Panc1 (cell line): Measurements from ENCODE around the gene TOX3. TPM values are rescaled to one million over a fixed set of nuclear protein-coding genes. Genes with fewer than 3 reads are reported as not detected.

Experiments
- ATAC-seq: fragments of 200-7000 bp; cut with Tn5 transposase; 2 replicates; pipeline ENCODE4 v1.9.1; 2020; ENCODE audit warnings: mild to moderate bottlenecking, moderate library complexity
- BruUV-seq: library from RNA; stranded (reverse); fragments of 400-500 nt; replicated peaks from 2 replicates; lab custom pipeline; 2021; lab: Mats Ljungman, UMichigan
- CTCF ChIA-PET: fragments of 300-600 bp; sonication (Branson Sonifier 250); formaldehyde crosslinking; loops from one replicate; lab custom pipeline; 2022; ENCODE audit warnings: antibody characterized with exemption; lab: Charles Lee
- POLR2A ChIA-PET: fragments of 300-600 bp; sonication (Branson Sonifier 250); formaldehyde crosslinking; loops from one replicate; lab custom pipeline; 2022; ENCODE audit warnings: antibody characterized with exemption; lab: Charles Lee
- DNase-seq: peaks from one replicate; pipeline ENCODE4 v3.0.0-alpha.2; 2010; ENCODE audit warnings: low read depth, low spot score
- H3K27ac ChIP-seq: 2 replicates; pipeline ENCODE4 v1.5.1; 2011; ENCODE audit warnings: mild to moderate bottlenecking, low read length, inconsistent platforms
- H3K27me3 ChIP-seq: fragments of 200-500 bp; sonication (Bioruptor generic); 2 replicates; pipeline ENCODE4 v1.6.0; 2014; ENCODE audit warnings: low read length, inconsistent platforms; ENCODE audit not compliant: control insufficient read depth, insufficient read depth
- H3K36me3 ChIP-seq: fragments of 200-500 bp; sonication (Bioruptor generic); 2 replicates; pipeline ENCODE4 v1.5.1; 2014; ENCODE audit warnings: inconsistent platforms, mild to moderate bottlenecking, low read length, moderate library complexity; ENCODE audit not compliant: control insufficient read depth, insufficient read depth
- H3K4me1 ChIP-seq: 2 replicates; pipeline ENCODE4 v1.5.1; 2011; ENCODE audit warnings: inconsistent platforms, mild to moderate bottlenecking, low read length, moderate library complexity; ENCODE audit not compliant: control insufficient read depth, insufficient read depth
- H3K4me3 ChIP-seq, 2 experiments: 2 replicates each; pipeline ENCODE4 v1.5.1; 2011 to 2012; ENCODE audit warnings: low read depth in 2 of 2, low read length in 2 of 2, mild to moderate bottlenecking in 2 of 2, inconsistent platforms in 1 of 2, moderate library complexity in 1 of 2
- H3K9me3 ChIP-seq: fragments of 200-500 bp; sonication (Bioruptor generic); 2 replicates; pipeline ENCODE4 v1.5.1; 2014; ENCODE audit warnings: low read depth, mild to moderate bottlenecking, inconsistent platforms, low read length, moderate library complexity; ENCODE audit not compliant: control insufficient read depth, insufficient read depth
- POLR2AphosphoS5 ChIP-seq: IDR thresholded peaks from 2 replicates; pipeline ENCODE4 v1.6.1; 2012; ENCODE audit warnings: mild to moderate bottlenecking, low read depth, low read length, moderate library complexity
- SIN3A ChIP-seq: IDR thresholded peaks from 2 replicates; pipeline ENCODE4 v1.6.1; 2012; ENCODE audit warnings: low read depth, mild to moderate bottlenecking, low read length, moderate library complexity, borderline replicate concordance; ENCODE audit not compliant: insufficient read depth
- TCF7L2 ChIP-seq: IDR thresholded peaks from 2 replicates; pipeline ENCODE4 v1.6.1; 2011; ENCODE audit warnings: mild to moderate bottlenecking, low read depth, low read length, inconsistent platforms
- in situ Hi-C: cut with HindIII; loops from 2 replicates; pipeline ENCODE4 v1.10.0; 2016; ENCODE audit warnings: low sequenced_read_pairs, low pct_unique_long_range_greater_than_20kb
- intact Hi-C: fragments of 100-400 bp; cut with micrococcal nuclease; formaldehyde crosslinking; loops from one replicate; pipeline ENCODE4 v1.10.0; 2022; ENCODE audit not compliant: unreplicated experiment
- total RNA-seq: library from RNA; stranded (reverse); gene quantifications from one replicate; pipeline ENCODE4 v1.2.1, GENCODE V29; 2021; ENCODE audit not compliant: unreplicated experiment
- TF ChIP-seq, protein P1 (sequence below): fragments of 450-650 bp; IDR thresholded peaks from 2 replicates; pipeline ENCODE4 v1.5.1; 2017; ENCODE audit warnings: mild to moderate bottlenecking
- TF ChIP-seq, protein P2 (sequence below), 2 experiments: IDR thresholded peaks; 2 replicates each; pipeline ENCODE4 v1.6.1; 2011 to 2012; ENCODE audit warnings: low read depth in 2 of 2, control low read depth in 1 of 2, low read length in 1 of 2, mild to moderate bottlenecking in 1 of 2, moderate library complexity in 1 of 2; ENCODE audit not compliant: insufficient read depth in 1 of 2

Gene TOX3
- total RNA-seq, 1 experiment from 2014 or later = 3.4 TPM

DNA sequence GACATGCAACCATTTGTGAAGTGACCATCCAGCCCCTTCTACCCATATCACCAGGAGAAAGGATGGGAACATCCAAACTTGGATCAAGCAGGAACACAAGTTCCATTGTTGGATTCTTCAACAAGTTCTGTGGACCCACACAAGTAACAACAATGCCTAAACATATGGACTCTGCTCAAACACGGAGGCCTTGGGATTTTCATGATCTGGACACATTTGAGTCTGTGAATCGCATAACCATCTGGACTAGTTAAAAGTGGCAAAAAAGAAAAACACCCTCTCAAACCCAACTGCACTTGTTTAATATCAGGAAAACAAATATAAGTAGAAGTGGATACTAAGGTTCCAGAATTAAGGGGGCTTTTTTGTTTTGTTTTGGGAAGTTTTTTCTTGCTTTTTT is 70.8 kb downstream of the TOX3 start:
- Histone ChIP-seq H3K36me3 (no peaks in the 10 kb centered on the region), H3K4me1 (no peaks in the 10 kb centered on the region), H3K9me3 (no peaks in the 10 kb centered on the region), H3K4me3 (no peak overlapping the region), H3K27ac (no peak overlapping the region), H3K27me3 (no peaks in the 10 kb centered on the region)
- intact Hi-C loops (no loop called here), in situ Hi-C loops (no loop called here)
- BruUV-seq = no TSS peak
- ATAC-seq (no peak), DNase-seq (no peak)
- TF ChIP-seq POLR2AphosphoS5 (no peak), TCF7L2 (no peak), SIN3A (no peak)
- TF ChIP-seq, protein P1, sequence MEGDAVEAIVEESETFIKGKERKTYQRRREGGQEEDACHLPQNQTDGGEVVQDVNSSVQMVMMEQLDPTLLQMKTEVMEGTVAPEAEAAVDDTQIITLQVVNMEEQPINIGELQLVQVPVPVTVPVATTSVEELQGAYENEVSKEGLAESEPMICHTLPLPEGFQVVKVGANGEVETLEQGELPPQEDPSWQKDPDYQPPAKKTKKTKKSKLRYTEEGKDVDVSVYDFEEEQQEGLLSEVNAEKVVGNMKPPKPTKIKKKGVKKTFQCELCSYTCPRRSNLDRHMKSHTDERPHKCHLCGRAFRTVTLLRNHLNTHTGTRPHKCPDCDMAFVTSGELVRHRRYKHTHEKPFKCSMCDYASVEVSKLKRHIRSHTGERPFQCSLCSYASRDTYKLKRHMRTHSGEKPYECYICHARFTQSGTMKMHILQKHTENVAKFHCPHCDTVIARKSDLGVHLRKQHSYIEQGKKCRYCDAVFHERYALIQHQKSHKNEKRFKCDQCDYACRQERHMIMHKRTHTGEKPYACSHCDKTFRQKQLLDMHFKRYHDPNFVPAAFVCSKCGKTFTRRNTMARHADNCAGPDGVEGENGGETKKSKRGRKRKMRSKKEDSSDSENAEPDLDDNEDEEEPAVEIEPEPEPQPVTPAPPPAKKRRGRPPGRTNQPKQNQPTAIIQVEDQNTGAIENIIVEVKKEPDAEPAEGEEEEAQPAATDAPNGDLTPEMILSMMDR = no peak
- TF ChIP-seq, protein P2, sequence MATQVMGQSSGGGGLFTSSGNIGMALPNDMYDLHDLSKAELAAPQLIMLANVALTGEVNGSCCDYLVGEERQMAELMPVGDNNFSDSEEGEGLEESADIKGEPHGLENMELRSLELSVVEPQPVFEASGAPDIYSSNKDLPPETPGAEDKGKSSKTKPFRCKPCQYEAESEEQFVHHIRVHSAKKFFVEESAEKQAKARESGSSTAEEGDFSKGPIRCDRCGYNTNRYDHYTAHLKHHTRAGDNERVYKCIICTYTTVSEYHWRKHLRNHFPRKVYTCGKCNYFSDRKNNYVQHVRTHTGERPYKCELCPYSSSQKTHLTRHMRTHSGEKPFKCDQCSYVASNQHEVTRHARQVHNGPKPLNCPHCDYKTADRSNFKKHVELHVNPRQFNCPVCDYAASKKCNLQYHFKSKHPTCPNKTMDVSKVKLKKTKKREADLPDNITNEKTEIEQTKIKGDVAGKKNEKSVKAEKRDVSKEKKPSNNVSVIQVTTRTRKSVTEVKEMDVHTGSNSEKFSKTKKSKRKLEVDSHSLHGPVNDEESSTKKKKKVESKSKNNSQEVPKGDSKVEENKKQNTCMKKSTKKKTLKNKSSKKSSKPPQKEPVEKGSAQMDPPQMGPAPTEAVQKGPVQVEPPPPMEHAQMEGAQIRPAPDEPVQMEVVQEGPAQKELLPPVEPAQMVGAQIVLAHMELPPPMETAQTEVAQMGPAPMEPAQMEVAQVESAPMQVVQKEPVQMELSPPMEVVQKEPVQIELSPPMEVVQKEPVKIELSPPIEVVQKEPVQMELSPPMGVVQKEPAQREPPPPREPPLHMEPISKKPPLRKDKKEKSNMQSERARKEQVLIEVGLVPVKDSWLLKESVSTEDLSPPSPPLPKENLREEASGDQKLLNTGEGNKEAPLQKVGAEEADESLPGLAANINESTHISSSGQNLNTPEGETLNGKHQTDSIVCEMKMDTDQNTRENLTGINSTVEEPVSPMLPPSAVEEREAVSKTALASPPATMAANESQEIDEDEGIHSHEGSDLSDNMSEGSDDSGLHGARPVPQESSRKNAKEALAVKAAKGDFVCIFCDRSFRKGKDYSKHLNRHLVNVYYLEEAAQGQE (IDR thresholded peaks at IDR 0.05; ENCODE audit: insufficient read depth in 1 of 2, low read depth in 2 of 2, low read length in 1 of 2) = no peak
- ChIA-PET POLR2A (no interaction called here), CTCF (no interaction called here)

DNA sequence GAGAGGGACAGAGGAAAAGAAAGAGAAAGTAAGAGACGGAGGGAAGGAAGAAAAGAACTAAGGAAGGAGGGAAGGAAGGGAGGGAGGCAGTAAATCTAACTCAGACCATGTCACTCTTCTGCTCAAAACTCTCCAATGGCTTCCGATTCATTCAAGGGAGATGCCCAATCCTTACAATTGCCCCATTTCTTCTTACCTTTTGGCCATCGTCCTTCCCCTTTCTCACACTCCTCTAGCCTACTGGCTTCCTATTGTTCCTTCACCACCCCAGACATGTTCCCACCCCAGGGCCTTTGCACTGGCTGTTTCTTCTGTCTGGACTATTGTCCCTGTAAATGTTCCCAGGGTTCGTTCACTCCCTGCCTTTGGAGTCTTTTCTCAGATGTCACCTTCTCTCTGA is 72.3 kb downstream of the TOX3 start:
- BruUV-seq = no TSS peak

More for the DNA sequence above, 72.3 kb downstream of the TOX3 start:
- in situ Hi-C loops (no loop called here), intact Hi-C loops (no loop called here)
- H3K9me3 ChIP-seq = no peaks in the 10 kb centered on the region
- ATAC-seq = no peak
- no peak for DNase-seq
- ChIA-PET POLR2A (no interaction called here), CTCF (no interaction called here)
- H3K27me3 ChIP-seq = no peaks in the 10 kb centered on the region
- no peaks in the 10 kb centered on the region for H3K36me3 ChIP-seq
- no peak overlapping the region for H3K4me3 ChIP-seq
- no peak overlapping the region for H3K27ac ChIP-seq
- no peaks in the 10 kb centered on the region for H3K4me1 ChIP-seq
- TF ChIP-seq SIN3A (no peak), POLR2AphosphoS5 (no peak), TCF7L2 (no peak)
- TF ChIP-seq, protein P1 = no peak
- TF ChIP-seq, protein P2 (IDR thresholded peaks at IDR 0.05; ENCODE audit: insufficient read depth in 1 of 2, low read depth in 2 of 2, low read length in 1 of 2) = no peak
